Ishikawa (cell line): ENCODE results near the gene KCNJ6.

Source experiments
- CEBPB ChIP-seq: IDR thresholded peaks from 2 replicates; pipeline ENCODE4 v1.6.1; 2012
- CREB1 ChIP-seq: IDR thresholded peaks from 2 replicates; pipeline ENCODE4 v1.6.1; 2012; ENCODE audit warnings: low read depth
- EGR1 ChIP-seq: IDR thresholded peaks from 2 replicates; pipeline ENCODE4 v1.6.1; 2012
- EP300 ChIP-seq: IDR thresholded peaks from 2 replicates; pipeline ENCODE4 v1.6.1; 2012; ENCODE audit warnings: borderline replicate concordance
- FOXM1 ChIP-seq: IDR thresholded peaks from 2 replicates; pipeline ENCODE4 v1.6.1; 2012; ENCODE audit warnings: low read depth, borderline replicate concordance
- MAX ChIP-seq: IDR thresholded peaks from 2 replicates; pipeline ENCODE4 v1.6.1; 2012
- NFIC ChIP-seq: IDR thresholded peaks from 2 replicates; pipeline ENCODE4 v1.6.1; 2012
- RAD21 ChIP-seq: IDR thresholded peaks from 2 replicates; pipeline ENCODE4 v1.6.1; 2012; ENCODE audit warnings: low read depth
- REST ChIP-seq: IDR thresholded peaks from 2 replicates; pipeline ENCODE4 v1.6.1; 2012; ENCODE audit warnings: low read depth, mild to moderate bottlenecking
- TAF1 ChIP-seq: IDR thresholded peaks from 2 replicates; pipeline ENCODE4 v1.6.1; 2012; ENCODE audit warnings: low read depth, mild to moderate bottlenecking
- TCF12 ChIP-seq: IDR thresholded peaks from 2 replicates; pipeline ENCODE4 v1.6.1; 2012; ENCODE audit warnings: low read depth
- TEAD4 ChIP-seq: IDR thresholded peaks from 2 replicates; pipeline ENCODE4 v1.6.1; 2012
- USF1 ChIP-seq: IDR thresholded peaks from 2 replicates; pipeline ENCODE4 v1.6.1; 2012
- YY1 ChIP-seq: IDR thresholded peaks from 2 replicates; pipeline ENCODE4 v1.6.1; 2012; ENCODE audit warnings: low read depth
- ZBTB7A ChIP-seq: IDR thresholded peaks from 2 replicates; pipeline ENCODE4 v1.6.1; 2012; ENCODE audit warnings: low read depth

Gene KCNJ6

GRCh38 chr21:37684115-37684493, 232.2 kb downstream of the KCNJ6 start:
- TF ChIP-seq CREB1 = no peak
- no peak for TF ChIP-seq MAX
- TF ChIP-seq FOXM1 = no peak
- TF ChIP-seq USF1 = no peak
- TF ChIP-seq YY1 = no peak
- TF ChIP-seq TCF12 = no peak
- no peak for TF ChIP-seq EGR1

- no peak for TF ChIP-seq YY1
- TF ChIP-seq ZBTB7A = no peak
- TF ChIP-seq RAD21 = no peak
- no peak for TF ChIP-seq NFIC
- TF ChIP-seq MAX = no peak
- TF ChIP-seq TEAD4 = no peak
- no peak for TF ChIP-seq TCF12
- no peak for TF ChIP-seq CREB1
- TF ChIP-seq TAF1 = no peak
- no peak for TF ChIP-seq FOXM1
- TF ChIP-seq USF1 = no peak
- no peak for TF ChIP-seq EP300
- no peak for TF ChIP-seq REST
- TF ChIP-seq CEBPB = no peak
- TF ChIP-seq EGR1 = no peak
Measured at GRCh38 chr21:37683396-37684114, 232.7 kb downstream of the KCNJ6 start.

- TF ChIP-seq TCF12 = no peak
- TF ChIP-seq RAD21 = no peak
- no peak for TF ChIP-seq CREB1
Measured at GRCh38 chr21:37682966-37683365, 233.3 kb downstream of the KCNJ6 start.

- TF ChIP-seq ZBTB7A (no peak), NFIC (no peak), EP300 (no peak), TCF12 (no peak)
Measured at GRCh38 chr21:37677006-37677405, 239.3 kb downstream of the KCNJ6 start.

GRCh38 chr21:37675202-37675801, 241.0 kb downstream of the KCNJ6 start:
- TF ChIP-seq RAD21 = peak; percentile 61; the same call in 1 of the 2 replicates
- no peak for TF ChIP-seq NFIC

GRCh38 chr21:37673801-37674575, 242.3 kb downstream of the KCNJ6 start:
- TF ChIP-seq REST = no peak
- no peak for TF ChIP-seq CREB1
- TF ChIP-seq YY1 = no peak
- TF ChIP-seq MAX = no peak
- TF ChIP-seq CEBPB = no peak
- no peak for TF ChIP-seq USF1
- TF ChIP-seq EGR1 = no peak
- no peak for TF ChIP-seq EP300
- TF ChIP-seq NFIC = no peak
- no peak for TF ChIP-seq TAF1
- no peak for TF ChIP-seq TEAD4
- TF ChIP-seq RAD21 = no peak
- no peak for TF ChIP-seq TCF12
- no peak for TF ChIP-seq FOXM1
- no peak for TF ChIP-seq ZBTB7A
